WERI-Rb-1 (cell line): ENCODE data around the gene SLC25A21.
"Not testable (repeated sequence)": the region's sequence is repeated elsewhere in the genome, so short reads cannot be mapped to it uniquely, and the experiment has no call there.

Experiments
- DNase-seq: peaks from one replicate; pipeline ENCODE4 v3.0.0-alpha.2; 2020
- H3K27ac ChIP-seq: fragments of 250-450 bp; sonication (Bioruptor Pico); 2 replicates; pipeline ENCODE4 v1.5.1; 2020; ENCODE audit warnings: mild to moderate bottlenecking, moderate library complexity
- H3K27me3 ChIP-seq: fragments of 250-450 bp; sonication (Bioruptor Pico); 2 replicates; pipeline ENCODE4 v1.5.1; 2021; ENCODE audit warnings: mild to moderate bottlenecking, low read depth, moderate library complexity; ENCODE audit not compliant: insufficient read depth, severe bottlenecking
- H3K36me3 ChIP-seq: fragments of 250-450 bp; sonication (Bioruptor Pico); 2 replicates; pipeline ENCODE4 v1.5.1; 2020; ENCODE audit warnings: mild to moderate bottlenecking, moderate library complexity
- H3K4me3 ChIP-seq: 2 replicates; pipeline ENCODE4 v1.5.1; 2011; ENCODE audit warnings: low read depth, mild to moderate bottlenecking, control low read depth, low read length
- H3K9me3 ChIP-seq: fragments of 250-450 bp; sonication (Bioruptor Pico); 2 replicates; pipeline ENCODE4 v1.5.1; 2021; ENCODE audit warnings: mild to moderate bottlenecking, moderate library complexity; ENCODE audit not compliant: severe bottlenecking
- CTCF ChIP-seq: IDR thresholded peaks from 2 replicates; pipeline ENCODE4 v1.5.1; 2011; ENCODE audit warnings: low read depth, mild to moderate bottlenecking, control low read depth, inconsistent platforms, low read length

The SLC25A21 gene

GRCh38 chr14:36702474-36702873 lies 469.9 kb downstream of the SLC25A21 start:
- H3K9me3 ChIP-seq, result no peaks in the 10 kb centered on the region
- no peak overlapping the region for H3K27ac ChIP-seq
- TF ChIP-seq CTCF, result no peak
- H3K36me3 ChIP-seq, result no peaks in the 10 kb centered on the region
- no peak overlapping the region for H3K4me3 ChIP-seq
- H3K27me3 ChIP-seq, result peaks cover 41% of the 10 kb centered on the region
- DNase-seq, result no peak

- H3K4me3 ChIP-seq, result no peak overlapping the region
- no peak for DNase-seq
- H3K27ac ChIP-seq, result no peak overlapping the region
These were observed 471.3 kb downstream of the SLC25A21 start for GRCh38 chr14:36701132-36701531.

GRCh38 chr14:36700651-36701050 lies 471.8 kb downstream of the SLC25A21 start:
- no peak overlapping the region for H3K27ac ChIP-seq
- H3K27me3 ChIP-seq, result peaks cover 32% of the 10 kb centered on the region
- H3K36me3 ChIP-seq, result no peaks in the 10 kb centered on the region
- no peak for TF ChIP-seq CTCF
- H3K9me3 ChIP-seq, result no peaks in the 10 kb centered on the region
- H3K4me3 ChIP-seq, result no peak overlapping the region
- DNase-seq, result no peak

More at GRCh38 chr14:36701132-36701531, 471.3 kb downstream of the SLC25A21 start:
- H3K36me3 ChIP-seq, result no peaks in the 10 kb centered on the region
- H3K9me3 ChIP-seq, result no peaks in the 10 kb centered on the region
- peaks cover 37% of the 10 kb centered on the region for H3K27me3 ChIP-seq
- no peak for TF ChIP-seq CTCF

- H3K36me3 ChIP-seq, H3K27ac ChIP-seq, H3K4me3 ChIP-seq, DNase-seq, H3K9me3 ChIP-seq: not testable (repeated sequence)
- H3K27me3 ChIP-seq, result peaks cover 23% of the 10 kb centered on the region
These were observed 473.0 kb downstream of the SLC25A21 start for GRCh38 chr14:36699420-36699819.

GRCh38 chr14:36690311-36691040 lies 481.9 kb downstream of the SLC25A21 start:
- DNase-seq, result no peak

GRCh38 chr14:36684946-36685345 lies 487.5 kb downstream of the SLC25A21 start:
- no peak overlapping the region for H3K27ac ChIP-seq
- TF ChIP-seq CTCF, result no peak
- H3K4me3 ChIP-seq, result no peak overlapping the region
- peaks cover 68% of the 10 kb centered on the region for H3K27me3 ChIP-seq
- no peaks in the 10 kb centered on the region for H3K9me3 ChIP-seq
- no peaks in the 10 kb centered on the region for H3K36me3 ChIP-seq
- DNase-seq, result no peak

More at GRCh38 chr14:36690311-36691040, 481.9 kb downstream of the SLC25A21 start:
- no peaks in the 10 kb centered on the region for H3K36me3 ChIP-seq
- H3K4me3 ChIP-seq, result no peak overlapping the region
- H3K9me3 ChIP-seq, result no peaks in the 10 kb centered on the region
- H3K27ac ChIP-seq, result no peak overlapping the region
- peaks cover 31% of the 10 kb centered on the region for H3K27me3 ChIP-seq
- TF ChIP-seq CTCF, result no peak
